Transverse colon (tissue), 4 donors: ENCODE results near the gene GAB2.

Experiments used
- CTCF ChIP-seq, 5 experiments: fragments of 200-600 bp in 3 of 5; fragments of 450-650 bp in 2 of 5; sonication (generic) in 3 of 5; IDR thresholded peaks; 1 replicate in 2 of 5; 2 replicates in 3 of 5; pipeline ENCODE4 v1.5.1; 2016 to 2017; ENCODE audit warnings: antibody characterized with exemption in 5 of 5, inconsistent platforms in 3 of 5, mild to moderate bottlenecking in 2 of 5, moderate library complexity in 1 of 5
- EP300 ChIP-seq: sonication (generic); formaldehyde crosslinking; IDR thresholded peaks from one replicate; pipeline ENCODE4 v1.6.1; 2017; ENCODE audit warnings: antibody characterized with exemption, low read depth
- POLR2A ChIP-seq: fragments of 450-650 bp; IDR thresholded peaks from one replicate; pipeline ENCODE4 v1.6.1; 2016; ENCODE audit warnings: antibody characterized with exemption, mild to moderate bottlenecking, moderate library complexity
- POLR2AphosphoS5 ChIP-seq, 3 donors: sonication (generic); formaldehyde crosslinking; IDR thresholded peaks; one replicate each; pipeline ENCODE4 v1.6.1; 2016; ENCODE audit warnings: antibody characterized with exemption in 3 of 3

- TF ChIP-seq CTCF (IDR thresholded peaks at IDR 0.05) (no peak), POLR2A (no peak), POLR2AphosphoS5 (IDR thresholded peaks at IDR 0.05) (no peak), EP300 (no peak)
These were observed 33.2 kb upstream of the GAB2 start for GRCh38 chr11:78450866-78451265.
